DMS153 (cell line): Measurements from ENCODE around the gene ARHGDIA.
"Not testable (repeated sequence)": the region's sequence is repeated elsewhere in the genome, so short reads cannot be mapped to it uniquely, and the experiment has no call there.

Experiments
- DNase-seq: peaks from one replicate; lab custom pipeline; 2025; lab: John Stamatoyannopoulos, UW

ARHGDIA gene

GRCh38 chr17:81842725-81843504 lies 28.2 kb downstream of the ARHGDIA start:
- DNase-seq = no peak

GRCh38 chr17:81842378-81842724 lies 28.8 kb downstream of the ARHGDIA start:
- no peak for DNase-seq

- DNase-seq = no peak
These were observed 29.3 kb downstream of the ARHGDIA start for GRCh38 chr17:81841866-81842265.

DNA sequence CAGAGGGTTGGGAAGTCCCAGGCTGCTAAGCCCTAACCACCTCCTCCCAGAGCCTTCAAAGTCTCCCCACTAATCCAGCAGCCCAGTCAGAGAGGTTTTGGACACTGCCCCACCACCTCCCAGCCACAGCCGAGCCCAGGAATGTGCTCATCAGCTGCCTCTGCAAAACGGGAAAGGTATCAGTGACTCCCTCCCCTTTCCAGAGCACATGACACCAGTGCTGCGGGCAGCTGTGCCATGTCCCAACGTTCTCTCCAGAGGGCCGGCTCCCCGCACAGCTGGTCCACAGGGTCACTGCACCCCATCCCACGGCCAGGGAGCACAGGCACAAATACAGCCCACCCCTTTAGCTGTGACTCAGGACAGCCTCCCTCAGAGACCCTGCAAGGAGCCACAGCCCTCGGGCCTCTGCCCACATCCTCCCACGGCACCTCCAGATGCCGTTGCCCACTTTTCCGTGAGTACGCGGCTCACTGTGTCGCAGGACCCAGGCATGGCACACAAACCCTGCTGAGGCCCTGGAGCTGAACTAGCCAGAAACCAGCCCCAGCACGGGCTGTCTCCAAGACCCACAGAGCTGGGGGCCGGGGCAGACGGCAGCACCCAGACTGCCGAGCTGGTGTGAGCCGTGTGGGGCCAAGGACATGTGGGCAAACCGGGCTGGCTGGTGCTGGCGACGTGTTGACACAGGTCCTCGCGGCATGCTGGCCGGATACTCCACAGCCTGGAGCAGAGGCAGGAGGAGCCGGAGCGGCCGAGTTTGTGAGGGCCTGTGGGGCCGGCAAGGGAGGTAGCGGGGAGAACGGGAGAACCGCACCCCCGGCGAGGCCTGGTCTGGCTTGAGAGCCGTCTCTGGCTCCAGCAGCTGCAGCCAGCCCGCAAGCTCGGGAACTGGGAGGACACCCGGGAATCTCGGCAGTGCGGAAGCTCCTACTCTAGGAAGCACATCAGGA lies 30.0 kb downstream of the ARHGDIA start:
- DNase-seq = no peak

DNA sequence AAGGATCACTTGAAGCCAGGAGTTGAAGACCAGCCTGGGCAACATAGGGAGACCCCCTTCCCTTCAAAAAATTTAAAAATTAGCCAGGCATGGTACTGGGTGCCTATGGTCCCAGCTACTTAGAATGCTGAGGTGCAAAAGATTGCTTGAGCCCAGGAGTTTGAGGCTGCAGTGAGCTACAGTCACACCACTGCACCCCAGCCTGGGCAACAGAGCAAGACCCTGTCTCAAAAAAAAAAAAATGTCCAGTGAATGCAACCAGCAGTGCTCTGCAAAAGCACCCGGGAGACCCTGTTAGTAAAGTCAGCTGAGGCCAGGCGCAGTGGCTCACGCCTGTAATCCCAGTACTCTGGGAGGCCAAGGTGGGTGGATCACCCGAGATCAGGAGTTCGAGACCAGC lies 31.1 kb downstream of the ARHGDIA start:
- DNase-seq = not testable (repeated sequence)

DNA sequence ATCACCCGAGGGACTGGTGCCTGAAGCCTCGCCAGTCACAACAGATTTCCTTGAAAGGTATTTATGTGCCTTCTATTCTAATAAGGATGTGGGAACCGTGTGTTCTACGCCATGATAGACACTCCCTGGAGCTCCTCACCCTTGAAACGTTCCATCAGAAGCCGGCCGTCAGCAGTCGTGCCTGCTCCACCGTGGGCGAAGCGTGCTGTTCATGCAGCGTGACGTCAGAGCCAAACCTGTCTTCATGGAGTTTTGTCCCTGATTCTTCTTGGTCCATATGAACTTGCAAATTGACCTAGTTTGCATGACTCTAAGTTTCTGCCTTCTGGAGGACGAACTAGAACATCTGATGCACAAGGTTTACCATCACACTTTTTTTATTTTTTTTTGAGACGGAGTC lies 31.8 kb downstream of the ARHGDIA start:
- DNase-seq = no peak

DNA sequence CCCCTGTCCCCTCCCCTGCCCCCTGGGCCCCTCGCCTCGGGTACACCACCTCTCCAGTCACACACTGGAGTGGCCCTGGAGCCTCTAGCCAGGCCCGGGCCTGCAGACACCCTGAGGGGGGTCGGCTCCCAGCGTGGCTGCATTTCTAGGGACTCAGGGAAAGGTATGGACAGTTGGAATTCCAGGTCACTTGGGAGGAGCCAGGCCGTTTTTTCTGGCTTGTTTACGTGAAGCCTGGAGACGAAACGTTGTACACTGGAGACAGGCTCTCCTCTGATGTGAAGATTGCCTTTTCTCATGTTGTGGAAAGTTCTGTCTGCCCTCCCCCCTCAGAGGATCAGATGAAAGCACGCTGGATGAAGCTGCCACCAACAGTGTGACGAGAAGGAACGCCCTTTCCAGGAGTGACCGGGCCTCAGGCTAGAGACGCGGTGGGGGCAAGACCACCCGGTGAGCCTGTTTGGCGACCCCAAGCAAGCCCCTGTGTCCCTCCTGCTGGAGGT lies 32.3 kb downstream of the ARHGDIA start:
- DNase-seq = no peak

GRCh38 chr17:81837641-81838040 lies 33.5 kb downstream of the ARHGDIA start:
- no peak for DNase-seq

DNA sequence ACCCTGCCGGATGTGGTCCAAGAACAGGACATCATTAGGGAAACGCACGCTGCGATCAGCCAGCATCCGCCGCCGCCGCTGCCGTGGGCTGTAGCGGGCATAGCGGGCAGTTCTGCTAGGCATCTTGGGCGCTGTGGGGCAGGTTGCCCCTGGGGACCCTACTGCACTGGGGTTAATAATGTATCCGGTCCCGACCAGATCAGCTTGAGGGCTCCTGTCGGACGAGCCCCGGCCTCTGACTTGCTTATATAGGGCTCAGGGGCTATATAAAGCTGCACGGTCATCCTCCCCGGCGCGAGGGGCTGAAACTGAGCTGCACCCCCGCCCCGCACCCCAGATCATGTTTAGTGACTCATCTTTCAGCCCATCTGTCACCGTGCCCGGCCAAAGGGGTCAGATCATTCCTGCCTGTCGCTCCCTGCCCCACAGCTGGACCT lies 36.3 kb downstream of the ARHGDIA start, which contains the start of gene PPP1R27:
PPP1R27 (minus strand) TSS at position 220 of the 437 bp plus-strand sequence; CDS start at position 123, 97 bp downstream.
- no peak for DNase-seq

DNA sequence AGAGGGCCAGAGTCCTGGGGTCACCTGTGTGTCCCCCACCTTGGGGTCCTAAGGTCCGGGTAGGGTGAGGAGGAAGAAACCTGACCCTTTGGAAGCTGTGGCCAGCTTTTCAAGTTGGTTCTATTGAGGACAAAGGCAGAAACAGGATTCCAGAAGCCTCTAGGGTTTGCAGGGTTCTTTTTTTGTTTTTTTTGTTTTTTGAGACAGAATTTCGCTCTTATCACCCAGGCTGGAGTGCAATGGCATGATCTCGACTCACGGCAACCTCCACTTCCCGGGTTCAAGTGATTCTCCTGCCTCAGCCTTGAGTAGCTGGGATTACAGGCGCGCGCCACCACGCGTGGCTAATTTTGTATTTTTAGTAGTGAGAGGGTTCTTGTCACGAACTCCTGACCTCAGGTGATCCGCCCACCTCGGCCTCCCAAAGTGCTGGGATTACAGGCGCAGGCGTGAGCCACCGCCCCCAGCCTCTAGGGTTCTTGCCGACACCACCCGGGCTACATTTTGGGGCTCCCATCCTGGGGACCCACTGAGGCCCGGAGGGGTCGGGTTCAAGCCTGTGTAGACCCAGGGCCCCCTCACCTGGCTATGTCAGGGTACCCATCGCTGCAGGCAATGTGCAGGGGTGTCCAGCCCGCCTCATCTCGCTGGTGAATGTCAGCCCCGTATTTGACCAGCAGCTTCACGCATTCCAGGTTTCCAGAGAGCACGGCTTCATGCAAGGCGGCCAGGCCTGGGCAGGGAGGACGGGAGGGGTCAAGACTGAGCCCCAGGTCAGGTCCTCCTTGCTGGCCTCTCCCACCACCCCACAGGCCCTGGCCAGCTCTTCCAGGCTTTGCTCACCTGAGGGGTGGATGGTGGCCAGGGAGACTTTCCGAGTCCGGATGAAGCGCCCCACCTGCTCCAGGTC lies 37.0 kb downstream of the ARHGDIA start:
- no peak for DNase-seq

DNA sequence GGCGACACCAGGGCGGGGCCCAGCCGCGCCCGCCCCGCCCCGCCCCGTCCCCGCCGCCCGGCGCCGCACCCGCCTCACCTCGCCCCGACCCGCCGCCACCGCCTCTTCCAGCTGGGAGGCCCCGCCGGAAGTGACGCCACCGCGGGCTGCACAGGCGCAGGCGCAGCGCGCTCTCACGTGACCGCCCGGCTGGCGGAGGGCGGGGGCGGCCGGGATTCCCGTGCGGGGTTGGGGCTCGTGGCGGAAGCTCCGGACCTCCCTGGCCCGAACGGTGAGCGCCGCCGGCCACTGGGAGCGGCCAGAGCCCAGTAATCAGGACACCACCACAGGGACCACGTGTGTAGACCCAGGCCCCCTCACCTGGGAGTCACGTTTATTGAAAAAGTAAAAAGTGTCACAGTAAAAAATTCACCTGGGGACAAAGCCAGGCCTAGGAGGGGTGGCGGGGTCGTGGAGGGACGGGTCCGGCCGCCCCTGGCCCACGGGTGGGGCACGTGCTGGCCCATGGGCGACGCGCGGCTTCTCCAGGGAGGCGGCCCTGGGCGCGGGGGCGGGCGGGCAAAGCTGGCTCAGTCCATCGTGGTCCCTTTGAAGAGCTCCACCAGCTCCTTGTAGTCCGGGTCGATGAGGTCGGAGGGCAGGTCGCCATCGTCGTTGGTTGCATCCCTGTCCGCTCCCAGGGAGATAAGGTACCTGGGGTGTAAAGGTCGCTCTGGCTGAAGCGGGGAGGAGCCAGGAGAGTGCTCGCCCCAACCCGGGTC lies 37.8 kb downstream of the ARHGDIA start, which contains the start of gene MCRIP1:
MCRIP1 (minus strand) TSS at position 132 of the 761 bp plus-strand sequence. CDS start 8,785 bp downstream, outside the sequence.
- peak; percentile 90 for DNase-seq

DNA sequence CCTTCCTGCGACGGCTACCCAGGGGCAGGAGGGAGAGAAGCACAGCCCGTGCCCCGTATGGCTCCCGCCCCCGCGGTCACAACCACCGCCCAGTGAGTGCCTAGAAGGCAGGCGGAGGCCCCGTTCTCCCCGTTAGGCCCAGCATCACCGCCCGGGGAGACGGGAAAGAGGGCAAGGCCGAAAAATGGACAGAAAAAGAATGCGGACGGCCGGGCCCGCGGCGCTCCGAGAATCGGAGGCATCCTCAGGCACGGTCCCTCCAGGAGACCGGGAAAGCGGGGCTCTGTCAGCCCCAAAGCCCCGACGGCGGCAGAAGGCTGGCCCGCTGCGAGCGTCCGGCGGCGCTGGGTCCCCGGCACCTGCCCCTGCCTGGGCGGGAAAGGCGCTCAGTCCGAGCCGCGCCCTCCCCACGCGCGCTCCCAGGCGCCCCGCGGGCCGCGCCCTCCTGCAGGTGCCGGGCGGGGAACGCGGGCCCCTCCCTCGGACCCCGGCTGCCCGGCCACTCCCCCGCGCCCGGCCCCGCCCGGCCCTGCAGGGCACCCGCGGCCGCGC lies 38.5 kb downstream of the ARHGDIA start:
- DNase-seq = no peak

DNA sequence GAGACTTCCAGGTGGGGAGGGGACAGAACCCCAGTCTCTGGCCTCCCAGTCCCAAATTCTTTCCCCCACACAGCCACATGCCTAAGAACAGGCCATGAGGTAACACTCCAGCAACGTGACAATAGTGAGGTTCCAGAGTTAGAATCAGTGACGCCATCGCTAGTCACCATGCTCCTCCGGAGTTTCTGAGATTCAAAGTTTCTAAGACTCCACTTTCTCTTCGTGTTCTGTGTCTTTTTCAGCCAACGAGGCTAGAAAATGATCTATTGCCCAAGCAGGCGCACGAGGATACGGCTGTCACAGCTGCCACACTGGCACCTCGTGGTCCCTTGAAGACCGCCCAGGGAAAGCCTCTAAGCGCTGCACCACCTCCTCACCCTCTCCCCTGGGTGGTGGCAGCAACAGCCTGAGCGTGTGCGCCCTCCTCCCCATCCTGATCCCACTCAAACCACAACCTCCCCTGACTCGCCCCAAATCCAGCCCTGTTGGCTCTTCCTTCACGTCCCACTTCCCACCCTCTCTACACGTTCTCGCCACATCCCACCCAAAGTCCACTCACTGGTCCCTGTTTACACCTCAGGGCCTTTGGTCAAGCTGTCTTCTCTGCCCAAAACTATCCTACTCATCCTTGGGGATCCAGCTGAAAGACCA lies 39.1 kb downstream of the ARHGDIA start:
- no peak for DNase-seq

- no peak for DNase-seq
These were observed 39.6 kb downstream of the ARHGDIA start for GRCh38 chr17:81831563-81831956.

DNA sequence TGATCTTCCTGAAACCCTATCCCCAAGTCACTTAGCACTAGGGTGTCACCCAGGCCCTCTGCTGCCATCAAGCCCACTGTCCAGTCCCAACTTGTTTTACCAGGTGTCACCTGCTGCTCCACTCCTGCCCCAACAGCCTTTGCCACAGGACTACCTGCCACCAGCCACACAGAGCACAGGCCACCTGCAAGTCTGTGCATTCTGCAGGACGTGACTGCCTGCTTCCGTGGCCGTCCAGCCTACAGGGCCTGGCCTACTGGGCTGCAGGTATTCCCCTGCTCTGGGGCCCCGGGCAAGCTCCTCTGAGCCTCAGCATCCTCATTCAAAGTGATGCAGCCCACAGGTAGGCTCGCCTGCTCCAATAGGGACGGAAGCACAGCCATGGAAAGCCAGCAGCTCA lies 41.3 kb downstream of the ARHGDIA start:
- DNase-seq = no peak

GRCh38 chr17:81828656-81829055 lies 42.5 kb downstream of the ARHGDIA start:
- DNase-seq = no peak

DNA sequence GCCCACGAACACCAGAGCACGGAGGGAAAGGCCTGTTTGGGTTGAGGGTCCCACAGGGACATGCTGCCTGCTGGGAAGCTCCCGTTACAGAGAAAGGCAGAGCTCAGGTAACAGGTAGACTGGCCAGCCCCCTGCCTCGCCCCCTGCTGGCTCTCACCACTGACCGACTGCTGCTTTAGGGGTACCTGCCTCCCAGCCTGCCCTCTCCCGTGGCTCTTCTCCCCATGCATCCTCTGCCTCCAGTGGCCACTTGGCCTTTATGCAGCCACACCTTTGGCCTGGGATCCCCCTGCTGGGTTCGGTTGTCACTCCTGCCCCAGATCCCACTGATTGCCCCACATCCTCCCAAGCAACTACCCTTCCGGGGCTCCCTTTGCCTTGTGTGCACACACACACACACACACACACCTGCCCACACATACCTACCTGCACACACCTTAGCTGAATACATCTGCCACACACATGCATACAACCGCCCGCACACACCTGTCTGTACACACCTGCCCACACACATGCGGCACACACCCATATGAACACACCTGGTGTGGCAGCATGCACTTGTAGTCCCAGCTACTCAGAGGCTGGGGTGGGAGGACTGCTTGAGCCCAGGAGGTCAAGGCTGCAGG lies 45.2 kb downstream of the ARHGDIA start:
- no peak for DNase-seq

GRCh38 chr17:81824595-81824994 lies 46.5 kb downstream of the ARHGDIA start:
- DNase-seq = no peak

DNA sequence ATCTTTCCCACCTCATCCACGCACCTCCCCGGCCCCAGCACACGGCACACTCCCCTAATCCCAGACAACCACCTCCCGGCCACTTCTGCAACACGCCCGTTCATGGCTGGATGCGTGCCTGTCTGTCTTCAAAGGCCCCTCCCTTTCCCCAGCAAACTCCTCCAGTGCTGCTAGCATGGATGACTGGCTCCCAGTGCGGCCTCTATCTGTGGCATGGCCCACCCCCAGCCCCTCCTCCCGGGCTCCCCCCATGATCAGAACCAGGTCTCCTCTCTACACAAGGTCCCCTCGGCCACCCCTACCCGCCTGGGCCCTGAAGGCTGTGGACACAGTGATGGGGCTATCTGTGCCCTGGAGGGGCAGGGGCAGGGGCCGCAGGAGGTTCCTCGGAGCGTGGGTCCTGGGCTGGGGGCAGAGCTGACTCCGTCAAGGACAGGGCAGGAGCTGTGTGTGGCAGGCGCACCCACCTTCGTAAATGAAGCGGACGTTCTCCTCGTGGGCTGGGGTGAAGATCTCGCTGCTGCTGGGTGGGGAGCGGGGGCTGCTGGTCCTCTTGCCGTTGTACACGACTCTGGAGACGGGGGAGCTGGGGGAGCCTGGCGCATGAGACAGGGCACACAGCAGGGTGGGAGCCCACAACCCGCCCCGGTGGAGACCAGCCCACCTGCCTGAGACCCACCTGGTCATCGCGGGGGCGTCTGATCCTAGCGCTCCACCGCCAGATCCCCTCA lies 47.2 kb downstream of the ARHGDIA start:
- DNase-seq = no peak
